Measurements from ENCODE around the gene FCHSD1.
A peak's percentile ranks its signal among the peaks of the same experiment; 100 is the strongest.

FCHSD1 gene

GRCh38 chr5:141638771-141639170 lies 12.4 kb downstream of the FCHSD1 start:
- in situ Hi-C loops (cut with HindIII; ENCODE audit: low pct_ligation_motif_present, low sequenced_read_pairs): no loop called here
- DNase-seq: no peak
- Histone ChIP-seq H3K27me3 (replicated peaks) (no peaks in the 10 kb centered on the region), H3K4me3 (ENCODE audit: low read depth, low read length) (no peak overlapping the region), H3K27ac (no peak overlapping the region), H3K36me3 (replicated peaks) (peaks cover 8% of the 10 kb centered on the region)
- TF ChIP-seq CTCF (IDR thresholded peaks at IDR 0.05; ENCODE audit: low read depth, low read length, missing control alignments): no peak

- in situ Hi-C loops (cut with HindIII; ENCODE audit: low pct_ligation_motif_present, low sequenced_read_pairs): no loop called here
- H3K27me3 ChIP-seq (replicated peaks): no peaks in the 10 kb centered on the region
- peaks cover 6% of the 10 kb centered on the region for H3K36me3 ChIP-seq (replicated peaks)
- peak; percentile 46 for DNase-seq
- peak; percentile 55 for TF ChIP-seq CTCF (IDR thresholded peaks at IDR 0.05; ENCODE audit: low read depth, low read length, missing control alignments)
- H3K4me3 ChIP-seq (ENCODE audit: low read depth, low read length): peak overlapping the region; percentile 98
- H3K27ac ChIP-seq: no peak overlapping the region
These were observed 13.3 kb downstream of the FCHSD1 start for GRCh38 chr5:141637767-141638419.

- TF ChIP-seq CTCF (IDR thresholded peaks at IDR 0.05; ENCODE audit: low read depth, low read length, missing control alignments): no peak
- Histone ChIP-seq H3K4me3 (ENCODE audit: low read depth, low read length) (peak overlapping the region; percentile 98), H3K27me3 (replicated peaks) (no peaks in the 10 kb centered on the region), H3K27ac (no peak overlapping the region), H3K36me3 (replicated peaks) (peaks cover 9% of the 10 kb centered on the region)
- in situ Hi-C loops (cut with HindIII; ENCODE audit: low pct_ligation_motif_present, low sequenced_read_pairs): no loop called here
- no peak for DNase-seq
These were observed 14.0 kb downstream of the FCHSD1 start for GRCh38 chr5:141637123-141637766.

- peaks cover 9% of the 10 kb centered on the region for H3K36me3 ChIP-seq (replicated peaks)
- no peaks in the 10 kb centered on the region for H3K27me3 ChIP-seq (replicated peaks)
- H3K4me3 ChIP-seq (ENCODE audit: low read depth, low read length): peak within 1 kb of the TSS; percentile 98
- in situ Hi-C loops (cut with HindIII; ENCODE audit: low pct_ligation_motif_present, low sequenced_read_pairs): no loop called here
- peak; percentile 85 for DNase-seq
- TF ChIP-seq CTCF (IDR thresholded peaks at IDR 0.05; ENCODE audit: low read depth, low read length, missing control alignments): no peak
- H3K27ac ChIP-seq: peak within 1 kb of the TSS; percentile 70
These were observed 14.7 kb downstream of the FCHSD1 start, which contains the start of the genes HDAC3 and RELL2 for GRCh38 chr5:141636413-141637122. TSS of gene HDAC3 (minus strand) at chr5:141636849. CDS start at chr5:141636790, 59 bp downstream. TSS of gene RELL2 (plus strand) at chr5:141636997. CDS start at chr5:141638226, 1,229 bp downstream.

GRCh38 chr5:141636106-141636412 lies 15.2 kb downstream of the FCHSD1 start:
- DNase-seq: no peak
- peak overlapping the region; percentile 98 for H3K4me3 ChIP-seq (ENCODE audit: low read depth, low read length)
- no peak for TF ChIP-seq CTCF (IDR thresholded peaks at IDR 0.05; ENCODE audit: low read depth, low read length, missing control alignments)
- peaks cover 5% of the 10 kb centered on the region for H3K36me3 ChIP-seq (replicated peaks)
- no peaks in the 10 kb centered on the region for H3K27me3 ChIP-seq (replicated peaks)
- in situ Hi-C loops (cut with HindIII; ENCODE audit: low pct_ligation_motif_present, low sequenced_read_pairs): no loop called here
- H3K27ac ChIP-seq: peak overlapping the region; percentile 70
